Activated T-helper 1 cell treated with anti-CD3 and anti-CD28 coated beads, Interleukin-12 subunit alpha, Interleukin-12 subunit beta, Interleukin-2, Interleukin-4 antibody, amounts not matched to agents 30 ng/mL and 10 ng/mL and 1 ng/mL, durations not matched to agents 14 hours and 24 hours and 36 hours (primary cell): ENCODE data around the gene BLTP2. TPM values are rescaled to one million over a fixed set of nuclear protein-coding genes. Genes with fewer than 3 reads are reported as not detected.

Source experiments
- DNase-seq: peaks from one replicate; pipeline ENCODE4 v3.0.0; 2021; ENCODE audit warnings: low spot score
- H3K27ac Mint-ChIP-seq: one replicate; pipeline ENCODE4 v1.8.0; 2021; ENCODE audit warnings: mild to moderate bottlenecking, mixed read lengths
- H3K27me3 Mint-ChIP-seq: one replicate; pipeline ENCODE4 v1.8.0; 2022; ENCODE audit warnings: mild to moderate bottlenecking, moderate library complexity, mixed read lengths; ENCODE audit not compliant: insufficient read depth
- H3K36me3 Mint-ChIP-seq: one replicate; pipeline ENCODE4 v1.8.0; 2021; ENCODE audit warnings: low read depth, mixed read lengths
- H3K4me1 Mint-ChIP-seq: one replicate; pipeline ENCODE4 v1.8.0; 2021; ENCODE audit warnings: low read depth, mixed read lengths
- H3K4me3 Mint-ChIP-seq: one replicate; pipeline ENCODE4 v1.8.0; 2021; ENCODE audit warnings: mild to moderate bottlenecking, moderate library complexity, mixed read lengths
- H3K9me3 Mint-ChIP-seq: one replicate; pipeline ENCODE4 v1.8.0; 2021; ENCODE audit warnings: mixed read lengths
- intact Hi-C: fragments of 100-400 bp; cut with micrococcal nuclease; formaldehyde crosslinking; loops from one replicate; pipeline ENCODE4 v1.15.1; 2024
- total RNA-seq: library from RNA; stranded (reverse); gene quantifications from 2 replicates; pipeline ENCODE4 v1.2.3, GENCODE V29; 2022

The BLTP2 gene
- 210 and 212 TPM in 2 replicates for total RNA-seq

DNA sequence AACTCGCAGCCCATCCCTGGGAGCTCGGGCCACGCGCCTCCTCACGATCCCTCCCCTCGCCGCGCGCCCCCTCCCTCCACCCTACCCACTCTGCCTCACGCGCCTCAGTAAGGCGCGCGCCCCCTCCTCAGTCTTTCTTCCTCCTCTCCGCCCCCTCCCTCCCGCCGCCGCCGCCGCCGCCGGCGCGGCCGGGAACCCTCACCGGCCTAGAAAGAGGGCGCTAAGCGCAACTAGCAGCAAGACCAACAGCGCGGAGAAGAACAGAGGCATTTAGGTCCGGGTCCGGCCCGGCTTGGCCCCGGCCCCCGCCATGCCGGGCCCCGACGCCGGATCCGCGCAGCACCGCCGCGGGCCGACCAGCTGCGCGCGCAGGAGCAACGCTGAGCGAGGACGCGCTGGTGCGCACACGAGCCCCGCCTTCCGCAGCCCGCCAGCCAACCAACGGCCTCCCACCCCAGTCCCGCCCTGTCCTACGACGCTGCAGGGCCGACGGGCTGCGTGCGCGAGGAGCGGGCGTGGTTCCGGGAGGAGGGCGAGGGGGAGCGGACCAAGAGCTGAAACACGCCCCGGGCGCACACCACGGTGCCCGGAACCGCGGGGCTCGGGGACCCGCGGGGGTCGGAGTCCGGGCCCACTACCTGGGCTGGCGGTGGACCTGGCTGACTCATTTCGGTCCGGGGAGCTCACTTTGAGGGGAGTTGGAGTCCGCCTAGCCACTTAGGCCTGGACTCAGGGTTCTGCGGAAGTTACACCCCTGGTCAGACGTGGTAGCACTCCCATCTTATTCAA, at the start of gene BLTP2:
Gene BLTP2 (minus strand): TSS at position 372 of the 789 bp plus-strand sequence. CDS start 102 bp downstream, at position 270.
- peak; percentile 95 for DNase-seq
- intact Hi-C loops: loop anchor here (1.0 to 10.0 kb wide), 9 partner anchors 17 to 307 kb away; partner anchors contain the start of genes ALDOC, PIGS, PROCA1 and RPL23A
- Mint-ChIP-seq H3K4me1 (peaks cover 33% of the 10 kb centered on the region), H3K4me3 (peak within 1 kb of the TSS; percentile 91), H3K36me3 (peaks cover 29% of the 10 kb centered on the region), H3K27me3 (no peaks in the 10 kb centered on the region), H3K9me3 (no peaks in the 10 kb centered on the region), H3K27ac (peak within 1 kb of the TSS; percentile 82)

DNA sequence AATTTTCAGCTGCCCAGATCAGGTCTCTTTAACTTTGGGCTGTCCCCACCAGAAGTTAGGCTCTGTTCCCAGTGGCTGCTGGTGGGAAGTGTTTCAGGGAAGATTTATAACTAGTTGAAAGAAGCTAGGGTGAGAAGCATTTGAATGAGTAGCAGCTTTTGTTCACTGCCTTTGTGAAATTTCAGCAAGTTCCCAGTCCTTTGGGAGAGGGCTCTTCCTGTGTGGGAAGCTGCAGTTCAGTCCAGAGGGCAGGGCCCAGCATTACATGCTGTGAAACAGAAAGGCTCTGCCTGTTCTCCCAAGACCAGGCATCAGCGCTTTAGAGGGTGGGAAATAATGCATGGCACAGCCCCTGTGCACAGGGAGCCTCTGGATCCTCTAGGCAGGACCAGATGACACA, 48.9 kb upstream of the BLTP2 start:
- Mint-ChIP-seq H3K4me3 (no peak overlapping the region), H3K27ac (peak overlapping the region; percentile 12), H3K27me3 (no peaks in the 10 kb centered on the region), H3K4me1 (no peaks in the 10 kb centered on the region), H3K36me3 (peaks cover 47% of the 10 kb centered on the region), H3K9me3 (no peaks in the 10 kb centered on the region)
- DNase-seq: no peak
- intact Hi-C loops: no loop called here

DNA sequence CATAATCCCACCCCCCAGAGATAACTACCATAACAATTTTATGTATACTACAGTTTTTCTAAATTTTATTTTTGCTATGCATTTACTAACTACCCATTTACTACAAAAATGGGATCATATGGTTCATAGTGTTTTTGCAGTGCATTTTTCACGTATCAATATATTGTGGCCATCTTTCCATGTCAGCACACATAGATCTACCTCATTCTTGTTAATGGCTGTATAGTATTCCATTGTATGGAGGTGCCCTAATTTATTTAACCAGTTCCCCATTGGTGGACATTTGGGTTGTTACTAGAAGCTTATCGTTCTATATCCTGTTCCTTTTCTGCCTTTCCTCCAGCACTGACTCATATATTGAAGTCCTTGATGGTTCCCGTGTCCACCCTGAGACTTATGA, 44.1 kb upstream of the BLTP2 start:
- Mint-ChIP-seq H3K4me1 (no peaks in the 10 kb centered on the region), H3K27me3 (no peaks in the 10 kb centered on the region), H3K9me3 (no peaks in the 10 kb centered on the region), H3K4me3 (no peak overlapping the region), H3K36me3 (peaks cover 65% of the 10 kb centered on the region), H3K27ac (no peak overlapping the region)
- intact Hi-C loops: no loop called here
- no peak for DNase-seq

DNA sequence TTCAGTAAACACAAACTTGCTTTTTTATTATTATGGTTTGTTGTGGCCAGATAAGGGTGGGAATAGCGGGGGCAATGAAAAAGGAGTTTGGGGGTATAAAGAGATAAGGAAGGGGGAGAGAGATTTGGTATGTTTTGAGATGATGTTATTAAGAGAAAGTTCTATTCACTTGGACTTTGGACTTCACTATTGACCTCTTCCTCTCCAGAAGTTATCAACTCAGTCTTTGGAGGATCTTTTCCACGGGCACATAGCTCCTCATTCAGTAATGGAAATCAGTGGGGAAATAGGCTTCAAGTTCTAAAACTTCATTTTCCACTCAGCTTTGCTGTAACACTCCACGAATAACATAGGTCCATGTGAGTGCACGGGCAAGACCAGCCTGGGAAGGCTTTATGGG, 43.5 kb upstream of the BLTP2 start:
- Mint-ChIP-seq H3K9me3 (no peaks in the 10 kb centered on the region), H3K4me3 (no peak overlapping the region), H3K4me1 (no peaks in the 10 kb centered on the region), H3K27ac (no peak overlapping the region), H3K27me3 (no peaks in the 10 kb centered on the region), H3K36me3 (peaks cover 63% of the 10 kb centered on the region)
- intact Hi-C loops: no loop called here
- no peak for DNase-seq

DNA sequence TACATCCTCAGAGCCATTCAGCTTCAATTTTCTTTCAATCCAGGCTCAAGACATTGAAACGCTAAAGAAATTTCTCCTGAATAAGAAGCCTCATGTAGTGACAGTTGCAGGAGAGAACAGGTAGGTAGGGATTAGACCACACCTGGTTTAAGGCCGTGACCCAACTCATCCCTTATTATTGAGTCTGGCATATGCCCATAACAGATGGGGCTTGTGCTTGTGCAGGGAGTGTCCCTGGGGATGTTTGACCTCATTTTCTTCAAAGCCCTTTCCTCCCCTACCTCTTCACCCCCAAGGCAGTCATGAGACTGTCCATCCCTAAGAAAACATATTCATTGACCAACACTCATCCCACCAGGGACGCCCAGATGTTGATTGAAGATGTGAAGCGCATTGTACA, 41.3 kb upstream of the BLTP2 start:
- H3K27ac Mint-ChIP-seq: no peak overlapping the region
- DNase-seq: no peak
- no peak overlapping the region for H3K4me3 Mint-ChIP-seq
- no peaks in the 10 kb centered on the region for H3K4me1 Mint-ChIP-seq
- intact Hi-C loops: no loop called here
- H3K27me3 Mint-ChIP-seq: no peaks in the 10 kb centered on the region
- no peaks in the 10 kb centered on the region for H3K9me3 Mint-ChIP-seq
- H3K36me3 Mint-ChIP-seq: peaks cover 71% of the 10 kb centered on the region

DNA sequence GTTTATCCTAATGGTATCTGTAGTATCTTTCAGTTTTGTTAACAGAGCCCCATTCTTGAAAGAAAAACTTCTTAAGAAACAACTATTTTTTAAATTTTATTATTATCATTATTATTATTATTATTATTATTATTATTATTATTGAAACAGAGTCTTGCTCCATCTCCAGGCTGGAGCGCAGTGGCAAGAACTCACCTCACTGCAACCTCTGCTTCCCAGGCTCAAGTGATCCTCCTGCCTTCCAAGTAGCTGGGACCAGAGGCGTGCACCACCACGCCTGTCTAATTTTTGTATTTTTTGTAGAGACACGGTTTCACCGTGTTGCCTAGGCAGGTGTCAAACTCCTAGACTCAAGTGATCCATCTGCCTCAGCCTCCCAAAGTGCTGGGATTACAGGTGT, 40.4 kb upstream of the BLTP2 start:
- H3K36me3 Mint-ChIP-seq: peaks cover 68% of the 10 kb centered on the region
- H3K9me3 Mint-ChIP-seq: no peaks in the 10 kb centered on the region
- no peak overlapping the region for H3K4me3 Mint-ChIP-seq
- H3K27ac Mint-ChIP-seq: no peak overlapping the region
- H3K27me3 Mint-ChIP-seq: no peaks in the 10 kb centered on the region
- DNase-seq: no peak
- intact Hi-C loops: no loop called here
- no peaks in the 10 kb centered on the region for H3K4me1 Mint-ChIP-seq

DNA sequence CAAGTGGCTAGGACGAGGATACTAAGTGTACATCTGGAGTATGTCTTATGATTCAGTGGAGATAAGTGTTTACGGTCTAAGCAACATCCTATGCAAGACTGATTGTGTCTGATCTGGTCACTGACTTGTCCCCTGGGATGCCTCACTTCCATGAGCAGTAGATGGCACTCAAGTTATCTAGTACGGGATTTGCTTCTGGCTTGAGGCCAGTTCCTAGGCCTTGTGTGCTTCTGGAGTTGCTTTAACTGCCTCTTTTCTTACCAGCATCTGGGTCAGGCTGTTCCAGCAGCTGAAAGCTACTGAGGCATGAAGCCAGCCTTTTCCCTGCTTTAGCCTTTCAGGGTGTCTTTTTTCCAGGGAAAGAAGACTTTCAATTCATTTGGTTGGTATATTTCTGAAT, 40.0 kb upstream of the BLTP2 start:
- Mint-ChIP-seq H3K4me3 (no peak overlapping the region), H3K9me3 (no peaks in the 10 kb centered on the region), H3K27me3 (no peaks in the 10 kb centered on the region), H3K27ac (no peak overlapping the region), H3K36me3 (peaks cover 65% of the 10 kb centered on the region), H3K4me1 (no peaks in the 10 kb centered on the region)
- no peak for DNase-seq
- intact Hi-C loops: no loop called here

DNA sequence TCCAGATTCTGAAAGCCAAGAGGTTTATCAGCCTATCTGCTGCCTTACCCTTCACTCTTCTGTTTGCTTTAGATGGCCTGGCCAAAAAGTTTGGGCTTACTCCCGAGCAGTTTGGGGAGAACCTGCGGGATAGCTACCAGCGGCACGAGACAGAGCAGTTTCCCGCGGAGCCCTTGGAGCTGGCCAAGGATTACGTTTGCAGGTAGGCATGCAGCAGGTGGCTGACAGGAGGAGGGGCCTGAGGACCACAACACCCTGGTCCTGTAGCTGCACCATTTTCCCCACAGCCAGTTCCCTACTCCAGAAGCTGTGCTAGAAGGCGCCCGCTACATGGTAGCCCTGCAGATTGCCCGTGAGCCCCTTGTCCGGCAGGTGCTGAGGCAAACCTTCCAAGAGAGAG, 37.7 kb upstream of the BLTP2 start:
- no peaks in the 10 kb centered on the region for H3K9me3 Mint-ChIP-seq
- no peak overlapping the region for H3K4me3 Mint-ChIP-seq
- peaks cover 55% of the 10 kb centered on the region for H3K36me3 Mint-ChIP-seq
- no peaks in the 10 kb centered on the region for H3K27me3 Mint-ChIP-seq
- DNase-seq: no peak
- H3K4me1 Mint-ChIP-seq: no peaks in the 10 kb centered on the region
- intact Hi-C loops: no loop called here
- H3K27ac Mint-ChIP-seq: no peak overlapping the region

DNA sequence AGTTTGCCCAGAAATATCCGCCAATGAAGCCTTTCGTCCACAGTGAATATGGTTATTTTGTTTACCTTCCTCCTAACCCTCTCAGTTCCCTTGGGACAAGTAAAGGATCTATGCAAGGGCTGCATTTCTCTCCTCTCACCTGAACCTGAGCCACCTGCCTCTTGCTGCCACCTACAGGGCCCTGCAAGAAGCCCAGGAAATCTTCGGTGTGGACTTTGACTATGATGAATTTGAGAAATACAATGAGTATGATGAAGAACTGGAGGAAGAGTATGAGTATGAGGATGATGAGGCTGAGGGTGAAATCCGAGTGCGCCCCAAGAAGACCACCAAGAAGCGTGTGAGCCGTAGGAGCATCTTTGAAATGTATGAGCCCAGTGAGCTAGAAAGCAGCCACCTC, 31.0 kb upstream of the BLTP2 start:
- Mint-ChIP-seq H3K36me3 (peaks cover 56% of the 10 kb centered on the region), H3K27me3 (no peaks in the 10 kb centered on the region), H3K4me1 (no peaks in the 10 kb centered on the region), H3K9me3 (no peaks in the 10 kb centered on the region), H3K27ac (no peak overlapping the region), H3K4me3 (no peak overlapping the region)
- intact Hi-C loops: no loop called here
- no peak for DNase-seq

DNA sequence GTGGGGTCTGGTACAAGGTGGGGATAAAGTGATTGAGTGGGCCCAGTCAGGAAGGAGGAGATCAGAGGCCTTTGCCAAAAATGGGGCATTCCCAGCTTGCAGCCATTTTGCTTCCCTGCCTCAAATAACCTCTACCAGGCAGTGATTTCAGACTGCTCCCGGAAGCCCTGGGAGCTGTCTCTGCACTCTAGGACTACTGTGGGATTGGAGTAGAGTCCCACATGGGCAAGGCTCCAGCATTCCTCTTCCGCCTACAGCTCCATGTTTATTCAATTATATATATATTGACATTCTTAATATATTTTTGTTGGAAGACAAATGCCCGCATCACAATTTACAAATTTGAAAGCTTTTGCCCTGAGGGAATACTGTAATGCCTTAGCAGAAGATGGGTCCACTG, 30.5 kb upstream of the BLTP2 start:
- Mint-ChIP-seq H3K36me3 (peaks cover 59% of the 10 kb centered on the region), H3K4me1 (peaks cover under 1% of the 10 kb centered on the region), H3K4me3 (no peak overlapping the region), H3K27ac (no peak overlapping the region), H3K9me3 (no peaks in the 10 kb centered on the region), H3K27me3 (no peaks in the 10 kb centered on the region)
- intact Hi-C loops: no loop called here
- no peak for DNase-seq

DNA sequence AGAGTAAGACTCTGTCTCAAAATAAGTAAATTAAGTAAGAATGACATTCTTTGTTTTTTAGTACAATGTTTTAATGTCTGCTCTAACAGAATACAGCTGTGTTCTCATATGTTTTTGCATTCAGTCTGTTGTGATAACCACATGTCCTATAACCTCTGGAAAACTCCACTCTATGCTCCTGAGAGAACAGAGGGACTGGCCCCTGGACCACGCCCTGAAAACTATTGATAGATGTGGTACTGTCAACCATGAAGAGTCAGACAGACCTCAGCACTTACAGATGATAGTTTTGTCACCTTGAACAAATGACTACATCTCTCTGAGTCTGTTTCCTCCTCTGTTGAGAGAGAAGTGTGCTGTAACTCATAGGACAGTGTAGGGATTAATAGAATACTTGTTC, 25.0 kb upstream of the BLTP2 start:
- H3K36me3 Mint-ChIP-seq: peaks cover 50% of the 10 kb centered on the region
- no peak overlapping the region for H3K4me3 Mint-ChIP-seq
- H3K9me3 Mint-ChIP-seq: no peaks in the 10 kb centered on the region
- no peak for DNase-seq
- peaks cover 31% of the 10 kb centered on the region for H3K4me1 Mint-ChIP-seq
- no peak overlapping the region for H3K27ac Mint-ChIP-seq
- intact Hi-C loops: no loop called here
- no peaks in the 10 kb centered on the region for H3K27me3 Mint-ChIP-seq

DNA sequence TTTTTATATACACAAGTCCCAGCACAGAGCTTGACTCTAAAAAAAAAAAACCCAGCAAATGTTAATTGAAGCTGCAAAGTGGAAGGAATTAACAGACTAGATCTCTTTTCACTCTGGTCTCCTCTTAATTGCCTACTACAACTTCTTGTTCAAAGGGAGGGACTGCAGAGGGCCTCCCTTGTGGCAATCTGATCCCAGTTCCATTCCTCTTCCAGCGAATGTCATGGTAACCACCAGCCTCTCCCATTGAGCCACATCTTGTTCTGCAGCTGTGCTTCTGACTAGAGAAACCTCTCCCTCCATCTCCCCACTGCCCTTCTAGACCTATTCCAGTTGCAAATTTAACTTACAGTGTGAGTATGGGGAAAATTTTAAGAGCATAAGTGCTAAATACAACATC, 22.9 kb upstream of the BLTP2 start:
- H3K27me3 Mint-ChIP-seq: no peaks in the 10 kb centered on the region
- H3K27ac Mint-ChIP-seq: no peak overlapping the region
- H3K4me1 Mint-ChIP-seq: peaks cover 50% of the 10 kb centered on the region
- DNase-seq: no peak
- intact Hi-C loops: no loop called here
- peaks cover 43% of the 10 kb centered on the region for H3K36me3 Mint-ChIP-seq
- H3K9me3 Mint-ChIP-seq: no peaks in the 10 kb centered on the region
- H3K4me3 Mint-ChIP-seq: no peak overlapping the region

DNA sequence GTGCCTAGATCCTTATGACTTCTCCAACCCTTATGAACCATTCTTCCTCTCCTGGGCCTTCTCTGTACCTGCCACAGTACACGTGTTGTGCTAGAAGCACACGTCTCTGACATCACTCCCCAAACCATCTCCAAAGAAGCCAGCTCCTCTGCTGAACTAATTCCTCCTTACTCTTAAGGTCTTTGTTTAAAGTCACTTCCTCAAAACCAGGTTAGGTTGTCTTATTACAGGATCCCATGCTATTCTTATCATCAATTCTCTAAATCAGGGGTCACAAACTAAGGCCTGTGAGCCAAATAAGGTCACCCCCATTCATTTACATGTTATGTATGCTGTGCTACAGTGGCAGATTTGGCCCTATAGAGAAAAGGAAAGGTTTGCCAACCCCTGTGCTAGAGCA, 21.0 kb upstream of the BLTP2 start:
- DNase-seq: no peak
- Mint-ChIP-seq H3K4me1 (peaks cover 61% of the 10 kb centered on the region), H3K27me3 (no peaks in the 10 kb centered on the region), H3K9me3 (no peaks in the 10 kb centered on the region), H3K27ac (no peak overlapping the region), H3K36me3 (peaks cover 32% of the 10 kb centered on the region), H3K4me3 (no peak overlapping the region)
- intact Hi-C loops: no loop called here

DNA sequence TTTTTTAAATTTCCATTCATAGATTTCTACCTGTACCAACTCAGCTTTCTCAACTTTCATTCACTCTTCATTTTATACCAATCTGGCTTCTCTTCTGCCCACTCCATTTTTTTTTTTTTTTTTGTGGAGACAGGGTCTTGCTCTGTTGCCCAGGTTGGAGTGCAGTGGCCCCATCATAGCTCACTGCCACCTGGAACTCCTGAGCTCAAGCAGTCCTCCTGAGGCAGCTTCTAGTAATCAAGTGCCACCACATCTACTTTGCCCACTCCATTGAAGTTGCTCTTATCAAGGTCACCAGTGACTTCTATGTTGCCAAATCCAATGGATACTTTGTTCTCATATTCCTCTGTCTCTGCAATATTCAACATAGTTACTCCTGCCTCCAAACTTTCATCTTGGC, 18.8 kb upstream of the BLTP2 start:
- H3K4me3 Mint-ChIP-seq: peak overlapping the region; percentile 100
- peaks cover 38% of the 10 kb centered on the region for H3K36me3 Mint-ChIP-seq
- H3K27ac Mint-ChIP-seq: peak overlapping the region; percentile 99
- intact Hi-C loops: loop anchor here (5.0 kb wide), 2 partner anchors 91 to 289 kb away; partner anchors contain the start of genes PHF12 and PIGS
- no peaks in the 10 kb centered on the region for H3K9me3 Mint-ChIP-seq
- DNase-seq: no peak
- peaks cover 67% of the 10 kb centered on the region for H3K4me1 Mint-ChIP-seq
- no peaks in the 10 kb centered on the region for H3K27me3 Mint-ChIP-seq
